ENCODE results near the gene ATP1A2. TPM values are rescaled to one million over a fixed set of nuclear protein-coding genes. Genes with fewer than 3 reads are reported as not detected.

ATP1A2 gene
- total and polyA plus RNA-seq, 2 donors (not counting 3 experiments of a cell fraction or from before 2014, with no cell fraction given), result not detected

- TF ChIP-seq FOS (IDR thresholded peaks at IDR 0.05; ENCODE audit: borderline replicate concordance, insufficient read depth, low read length) (no peak), MAX (IDR thresholded peaks at IDR 0.05; ENCODE audit: insufficient read depth, insufficient read length) (no peak), CTCF (IDR thresholded peaks at IDR 0.05; ENCODE audit: extremely low read depth in 1 of 2, insufficient read depth in 1 of 2, low read depth in 1 of 2, low read length in 2 of 2) (peak; percentile 20 to 68)
- FAIRE-seq, result peak; percentile 21
- Histone ChIP-seq H3K27ac (ENCODE audit: insufficient read depth, low read depth, low read length) (no peak overlapping the region), H3K36me3 (ENCODE audit: control insufficient read depth in 2 of 2, extremely low read depth in 1 of 2, insufficient read depth in 2 of 2, low read length in 2 of 2) (no peaks in the 10 kb centered on the region), H3K4me1 (ENCODE audit: control insufficient read depth, extremely low read depth, insufficient read depth, low read length) (no peaks in the 10 kb centered on the region), H3K9me1 (replicated peaks; ENCODE audit: control insufficient read depth, extremely low read depth, insufficient read depth, low read length) (no peaks in the 10 kb centered on the region), H3K27me3 (ENCODE audit: control insufficient read depth in 2 of 2, insufficient read depth in 2 of 2, low read length in 2 of 2) (peaks cover 8 to 11% of the 10 kb centered on the region in 2 experiments), H3K9ac (replicated peaks; ENCODE audit: extremely low read depth, insufficient read depth, low read length) (no peak overlapping the region), H3K9me3 (replicated peaks; ENCODE audit: control insufficient read depth, insufficient read depth, low read length) (no peaks in the 10 kb centered on the region), H3K79me2 (ENCODE audit: control insufficient read depth, insufficient read depth, low read length) (no peaks in the 10 kb centered on the region), H2AFZ (ENCODE audit: low read depth, low read length) (no peak overlapping the region), H4K20me1 (replicated peaks; ENCODE audit: control insufficient read depth, extremely low read depth, insufficient read depth, low read length) (no peaks in the 10 kb centered on the region), H3K4me3 (replicated peaks in 1 of 3; ENCODE audit: insufficient read depth in 1 of 3, low read depth in 1 of 3, low read length in 3 of 3) (no peak overlapping the region), H3K4me2 (ENCODE audit: insufficient read depth, low read length) (no peak overlapping the region)
- intact Hi-C loops (cut with micrococcal nuclease) (loop anchor here (1.0 kb wide), 1 partner anchor 27 kb away; no protein-coding TSS in a partner anchor), dilution Hi-C loops (cut with MboI; ENCODE audit: extremely low pct_ligation_motif_present, low sequenced_read_pairs) (no loop called here)
- BruUV-seq (replicated peaks), result no TSS peak
- DNase-seq (ENCODE audit: low read depth, low spot score), result peak; percentile 34
- ChIA-PET CTCF (interaction anchor here (1.0 to 2.9 kb wide), 10 partner anchors 9 to 215 kb away, joined by 3 to 35 read pairs (median 4); partner anchors contain the start of genes CASQ1 and PEX19), POLR2A (no interaction called here)
Observed at GRCh38 chr1:160161965-160162705, 46.6 kb downstream of the ATP1A2 start.

- ChIA-PET CTCF (interaction anchor here (1.0 to 2.9 kb wide), 7 partner anchors 27 to 129 kb away, joined by 3 to 35 read pairs (median 6); partner anchors contain the start of genes CASQ1 and PEX19), POLR2A (no interaction called here)
- no peak overlapping the region for H3K27ac ChIP-seq (ENCODE audit: insufficient read depth, low read depth, low read length)
- intact Hi-C loops (cut with micrococcal nuclease) (loop anchor here (1.0 kb wide), 1 partner anchor 26 kb away; no protein-coding TSS in a partner anchor), dilution Hi-C loops (cut with MboI; ENCODE audit: extremely low pct_ligation_motif_present, low sequenced_read_pairs) (no loop called here)
- H3K27me3 ChIP-seq (ENCODE audit: control insufficient read depth in 2 of 2, insufficient read depth in 2 of 2, low read length in 2 of 2), result peaks cover 8 to 11% of the 10 kb centered on the region in 2 experiments
- no peak overlapping the region for H3K4me3 ChIP-seq (replicated peaks in 1 of 3; ENCODE audit: insufficient read depth in 1 of 3, low read depth in 1 of 3, low read length in 3 of 3)
- H3K9me3 ChIP-seq (replicated peaks; ENCODE audit: control insufficient read depth, insufficient read depth, low read length), result no peaks in the 10 kb centered on the region
- no peak overlapping the region for H2AFZ ChIP-seq (ENCODE audit: low read depth, low read length)
- FAIRE-seq, result no peak
- H3K4me2 ChIP-seq (ENCODE audit: insufficient read depth, low read length), result no peak overlapping the region
- H3K9me1 ChIP-seq (replicated peaks; ENCODE audit: control insufficient read depth, extremely low read depth, insufficient read depth, low read length), result no peaks in the 10 kb centered on the region
- no peaks in the 10 kb centered on the region for H3K79me2 ChIP-seq (ENCODE audit: control insufficient read depth, insufficient read depth, low read length)
- TF ChIP-seq POLR2AphosphoS5 (IDR thresholded peaks at IDR 0.05; ENCODE audit: insufficient read depth, low read depth, low read length), result no peak
- no peak for TF ChIP-seq GATA2 (IDR thresholded peaks at IDR 0.05; ENCODE audit: insufficient read depth, insufficient read length, low read depth, low read length)
- TF ChIP-seq JUN (IDR thresholded peaks at IDR 0.05; ENCODE audit: borderline replicate concordance, insufficient read depth, insufficient read length, low read depth), result no peak
- no peak for TF ChIP-seq CTCF (IDR thresholded peaks at IDR 0.05; ENCODE audit: extremely low read depth in 1 of 2, insufficient read depth in 1 of 2, low read depth in 1 of 2, low read length in 2 of 2)
- TF ChIP-seq MYC (IDR thresholded peaks at IDR 0.05; ENCODE audit: low read depth, low read length), result no peak
- no peak for TF ChIP-seq EZH2 (IDR thresholded peaks at IDR 0.05; ENCODE audit: borderline replicate concordance, low read depth, low read length, severe bottlenecking)
- no peak for TF ChIP-seq FOS (IDR thresholded peaks at IDR 0.05; ENCODE audit: borderline replicate concordance, insufficient read depth, low read length)
- TF ChIP-seq POLR2A (IDR thresholded peaks at IDR 0.05; ENCODE audit: low read depth, low read length), result no peak
- TF ChIP-seq MAX (IDR thresholded peaks at IDR 0.05; ENCODE audit: insufficient read depth, insufficient read length), result no peak
- H3K4me1 ChIP-seq (ENCODE audit: control insufficient read depth, extremely low read depth, insufficient read depth, low read length), result no peaks in the 10 kb centered on the region
- no TSS peak for BruUV-seq (replicated peaks)
- H4K20me1 ChIP-seq (replicated peaks; ENCODE audit: control insufficient read depth, extremely low read depth, insufficient read depth, low read length), result no peaks in the 10 kb centered on the region
- DNase-seq (ENCODE audit: low read depth, low spot score), result no peak
- no peaks in the 10 kb centered on the region for H3K36me3 ChIP-seq (ENCODE audit: control insufficient read depth in 2 of 2, extremely low read depth in 1 of 2, insufficient read depth in 2 of 2, low read length in 2 of 2)
- H3K9ac ChIP-seq (replicated peaks; ENCODE audit: extremely low read depth, insufficient read depth, low read length), result no peak overlapping the region
Observed at GRCh38 chr1:160162931-160163330, 47.4 kb downstream of the ATP1A2 start.

Data from endothelial cell of umbilical vein (primary cell).